Measurements from ENCODE around the gene CADM3.
A peak's percentile ranks its signal among the peaks of the same experiment; 100 is the strongest.

The CADM3 gene, protein sequence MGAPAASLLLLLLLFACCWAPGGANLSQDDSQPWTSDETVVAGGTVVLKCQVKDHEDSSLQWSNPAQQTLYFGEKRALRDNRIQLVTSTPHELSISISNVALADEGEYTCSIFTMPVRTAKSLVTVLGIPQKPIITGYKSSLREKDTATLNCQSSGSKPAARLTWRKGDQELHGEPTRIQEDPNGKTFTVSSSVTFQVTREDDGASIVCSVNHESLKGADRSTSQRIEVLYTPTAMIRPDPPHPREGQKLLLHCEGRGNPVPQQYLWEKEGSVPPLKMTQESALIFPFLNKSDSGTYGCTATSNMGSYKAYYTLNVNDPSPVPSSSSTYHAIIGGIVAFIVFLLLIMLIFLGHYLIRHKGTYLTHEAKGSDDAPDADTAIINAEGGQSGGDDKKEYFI
- 0 to 0.04 (median 0) reads per million in 3 experiments for total RNA-seq

- DNase-seq, result no peak
Measured at GRCh38 chr1:159171254-159171687, at the start of gene CADM3. CADM3 (plus strand) TSS chr1:159171615; CDS start chr1:159171766, 151 bp downstream.

DNA sequence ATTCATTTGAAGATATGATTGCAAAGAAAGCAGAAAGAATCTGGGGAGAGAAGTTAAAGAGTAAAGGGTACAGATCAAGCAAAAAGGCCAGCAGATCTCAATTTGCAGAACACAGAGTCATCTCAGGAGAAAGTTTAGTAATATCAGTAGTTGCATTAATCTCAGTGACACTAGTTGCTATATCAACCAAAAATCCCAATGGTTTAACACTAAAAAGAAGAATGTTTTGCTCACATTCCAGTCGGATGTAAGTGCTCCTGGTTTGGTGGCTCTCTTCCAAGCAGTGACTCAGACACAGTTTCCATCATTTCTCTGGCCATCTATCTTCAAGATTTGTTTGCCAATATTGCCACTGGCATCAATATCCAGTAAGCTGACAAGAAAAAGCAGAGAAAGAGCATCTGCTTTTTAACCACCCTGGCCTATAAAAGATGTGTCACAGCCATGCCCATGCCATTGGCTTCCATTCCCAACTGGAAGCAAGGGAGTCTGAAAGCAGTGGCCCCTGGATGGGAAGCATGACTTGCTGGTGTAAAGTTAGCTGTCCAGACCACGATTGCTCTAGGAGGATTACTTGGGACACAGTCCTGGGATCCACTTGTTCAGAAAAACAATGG lies 49.3 kb upstream of the CADM3 start:
- DNase-seq, result no peak

- DNase-seq, result no peak
Measured at GRCh38 chr1:159123587-159123986, 47.8 kb upstream of the CADM3 start.

DNA sequence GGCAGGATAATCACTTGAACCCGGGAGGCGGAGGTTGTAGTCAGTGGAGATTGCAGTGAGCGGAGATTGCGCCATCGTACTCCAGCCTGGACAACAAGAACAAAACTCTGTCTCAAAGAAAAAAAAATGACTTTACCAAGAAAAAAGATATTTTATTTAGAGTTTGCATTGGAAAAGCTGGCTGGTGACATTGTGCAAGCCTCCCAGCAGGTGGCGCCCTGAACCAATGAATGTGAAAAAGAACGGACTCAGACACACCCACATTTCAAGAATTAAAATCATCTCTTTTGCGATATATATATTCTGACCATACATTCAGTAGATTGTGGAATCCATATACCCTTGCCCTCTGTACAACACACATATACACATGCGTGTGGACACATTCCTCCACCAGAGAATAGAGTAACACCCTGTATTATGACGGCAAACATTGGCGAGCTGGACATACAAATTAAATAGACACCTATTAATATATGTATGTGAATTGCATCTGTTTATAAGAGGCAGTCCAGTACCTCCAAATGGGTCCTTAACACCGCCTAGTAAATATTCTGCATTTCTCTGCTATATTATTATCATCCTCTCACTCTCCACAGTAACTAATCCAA lies 39.0 kb upstream of the CADM3 start:
- DNase-seq, result peak; percentile 37

- DNase-seq, result no peak
Measured at GRCh38 chr1:159140474-159140873, 30.9 kb upstream of the CADM3 start.

GRCh38 chr1:159141584-159142390 lies 29.6 kb upstream of the CADM3 start:
- no peak for DNase-seq

DNA sequence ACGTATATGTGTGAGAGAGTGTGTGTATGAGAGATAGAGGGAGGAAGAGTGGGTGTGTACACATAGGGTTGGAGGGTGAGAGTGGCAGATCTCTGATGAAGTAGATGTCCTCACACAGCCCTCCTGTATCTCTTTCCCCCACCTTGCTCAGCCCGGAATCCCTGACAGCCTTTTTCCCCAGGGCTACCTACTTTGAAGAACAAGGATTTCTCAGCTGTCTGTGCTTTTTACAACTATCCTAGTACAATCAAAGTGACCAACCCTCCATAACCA lies 29.1 kb upstream of the CADM3 start:
- no peak for DNase-seq

- no peak for DNase-seq
Measured at GRCh38 chr1:159142726-159143510, 28.5 kb upstream of the CADM3 start.

- no peak for DNase-seq
Measured at GRCh38 chr1:159144571-159144970, 26.8 kb upstream of the CADM3 start.

- DNase-seq, result no peak
Measured at GRCh38 chr1:159146980-159147379, 24.4 kb upstream of the CADM3 start.

DNA sequence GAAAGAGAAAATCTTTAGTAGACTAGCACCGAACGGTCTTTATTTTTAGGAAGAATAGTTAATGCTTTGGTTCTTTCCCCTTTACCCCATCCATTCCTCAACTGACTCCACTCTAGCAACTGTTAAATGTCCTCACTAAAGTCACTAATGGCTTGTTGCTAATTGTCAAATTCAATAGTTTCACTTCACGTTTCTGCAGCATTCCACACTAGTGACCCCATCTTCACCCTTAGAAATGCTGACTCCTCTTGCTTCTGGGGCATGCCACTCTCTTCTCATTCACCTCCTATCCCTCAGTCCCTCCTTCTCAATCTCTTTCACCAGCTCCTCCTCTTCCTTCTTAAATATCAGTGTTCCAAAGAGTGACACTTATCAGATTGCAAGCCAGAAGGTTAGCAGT lies 19.4 kb upstream of the CADM3 start:
- DNase-seq, result no peak

- DNase-seq, result peak; percentile 34
Measured at GRCh38 chr1:159161001-159161718, 10.3 kb upstream of the CADM3 start.

- DNase-seq, result no peak
Measured at GRCh38 chr1:159161719-159162026, 9.7 kb upstream of the CADM3 start.

- DNase-seq, result no peak
Measured at GRCh38 chr1:159162516-159163265, 8.7 kb upstream of the CADM3 start.

DNA sequence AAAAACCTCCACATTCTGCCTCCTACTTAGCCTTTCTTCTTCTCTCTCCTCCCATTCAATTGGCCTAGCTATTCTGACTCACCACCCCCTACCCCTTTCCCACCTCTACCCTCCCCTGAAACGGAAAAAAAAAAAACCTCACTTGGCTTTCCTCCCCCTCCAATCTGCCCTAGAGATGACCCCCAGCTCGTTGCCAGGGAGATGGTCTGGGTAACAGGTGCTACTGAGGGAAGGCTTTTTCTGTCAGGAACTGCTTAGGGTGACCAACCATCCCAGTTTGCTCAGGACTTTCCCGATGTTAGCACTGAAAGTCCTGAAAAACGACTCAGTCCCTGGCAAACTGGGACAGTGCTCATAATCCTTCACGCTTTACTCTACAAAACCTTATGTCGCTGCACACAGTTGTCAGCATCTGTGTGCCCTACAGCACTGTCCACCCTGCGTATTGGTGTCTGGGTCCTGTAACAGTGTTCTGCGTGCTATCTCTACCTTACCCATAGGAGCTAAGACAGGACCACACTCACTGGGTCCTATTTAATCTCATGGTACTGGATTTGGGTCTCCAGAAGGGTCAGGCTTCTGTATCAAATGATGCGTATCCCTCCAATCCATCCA lies 7.7 kb upstream of the CADM3 start:
- no peak for DNase-seq

- no peak for DNase-seq
Measured at GRCh38 chr1:159168043-159168442, 3.4 kb upstream of the CADM3 start.

GRCh38 chr1:159170639-159171038 lies 776 bp upstream of the CADM3 start:
- no peak for DNase-seq

GRCh38 chr1:159171688-159172501 lies 480 bp downstream of the CADM3 start:
- no peak for DNase-seq

DNA sequence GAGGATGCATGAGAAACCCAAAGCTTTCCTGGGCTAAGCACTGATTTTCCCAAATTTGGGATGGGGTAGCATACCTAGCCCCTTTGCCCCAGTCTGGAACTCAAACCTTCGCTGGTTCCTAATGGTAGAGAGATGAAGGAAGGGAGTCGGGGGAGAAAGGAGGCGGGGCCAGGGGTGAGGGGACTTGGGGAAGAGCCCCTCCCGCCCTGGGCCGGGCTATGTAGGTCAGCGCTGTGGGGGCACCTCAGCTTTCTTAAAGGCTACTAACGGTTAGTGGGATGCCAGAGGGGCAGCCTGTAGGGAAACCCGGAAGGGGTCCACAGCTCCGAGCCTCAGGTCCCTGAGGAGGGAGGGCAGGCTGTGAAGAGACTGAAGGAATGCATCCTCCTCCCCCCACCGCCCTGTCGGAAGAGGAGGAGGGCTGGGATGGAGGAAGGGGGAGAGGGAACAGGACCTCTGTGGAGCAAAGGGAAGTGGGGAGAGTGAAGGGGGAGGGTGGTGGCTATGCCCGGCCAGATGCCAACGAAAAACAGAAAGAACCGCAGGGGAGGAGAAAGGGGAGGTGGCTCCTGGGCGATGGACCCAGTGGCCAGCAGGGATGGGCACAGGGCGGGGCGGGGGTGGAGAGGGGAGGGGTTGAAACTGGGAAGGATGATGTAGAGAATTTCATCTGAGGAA lies 1.3 kb downstream of the CADM3 start:
- no peak for DNase-seq

All from central memory CD4-positive, alpha-beta T cell (primary cell).